Caco-2 (cell line): ENCODE results near the gene MFNG. TPM values are rescaled to one million over a fixed set of nuclear protein-coding genes. Genes with fewer than 3 reads are reported as not detected.
"Not testable (repeated sequence)": the region's sequence is repeated elsewhere in the genome, so short reads cannot be mapped to it uniquely, and the experiment has no call there.

Experiments used
- BruUV-seq: library from RNA; stranded (reverse); fragments of 400-500 nt; replicated peaks from 2 replicates; lab custom pipeline; 2021; lab: Mats Ljungman, UMichigan
- CTCF ChIA-PET: fragments of 300-600 bp; sonication (Branson Sonifier 250); formaldehyde crosslinking; loops from one replicate; lab custom pipeline; 2022; ENCODE audit warnings: antibody characterized with exemption; lab: Charles Lee
- POLR2A ChIA-PET: fragments of 300-600 bp; sonication (Branson Sonifier 250); formaldehyde crosslinking; loops from one replicate; lab custom pipeline; 2022; ENCODE audit warnings: antibody characterized with exemption; lab: Charles Lee
- DNase-seq, 2 experiments: peaks; one replicate each; pipeline versions ENCODE4 v3.0.0 to v3.0.0-alpha.2; 2020 to 2022
- H3K27me3 ChIP-seq: replicated peaks from 2 replicates; pipeline ENCODE4 v1.6.0; 2011; ENCODE audit warnings: low read length; ENCODE audit not compliant: control insufficient read depth, insufficient read depth
- H3K36me3 ChIP-seq: 2 replicates; pipeline ENCODE4 v1.5.1; 2011; ENCODE audit warnings: low read length; ENCODE audit not compliant: control insufficient read depth, insufficient read depth
- H3K4me1 ChIP-seq: fragments of 250-450 bp; sonication (Bioruptor Pico); 2 replicates; pipeline ENCODE4 v1.5.1; 2020; ENCODE audit warnings: mild to moderate bottlenecking
- H3K4me3 ChIP-seq: 2 replicates; pipeline ENCODE4 v1.5.1; 2011; ENCODE audit warnings: low read depth, mild to moderate bottlenecking, control low read depth, low read length
- H3K9me3 ChIP-seq: fragments of 250-450 bp; sonication (Bioruptor Pico); 2 replicates; pipeline ENCODE4 v1.5.1; 2020; ENCODE audit warnings: mild to moderate bottlenecking, moderate library complexity
- H3K27ac Mint-ChIP-seq: one replicate; pipeline ENCODE4 v1.8.0; 2022; ENCODE audit warnings: mixed read lengths; ENCODE audit not compliant: unreplicated experiment
- H3K27me3 Mint-ChIP-seq: one replicate; pipeline ENCODE4 v1.8.0; 2022; ENCODE audit warnings: mixed read lengths; ENCODE audit not compliant: insufficient read depth, unreplicated experiment
- H3K36me3 Mint-ChIP-seq: one replicate; pipeline ENCODE4 v1.8.0; 2022; ENCODE audit warnings: mild to moderate bottlenecking, mixed read lengths; ENCODE audit not compliant: insufficient read depth, unreplicated experiment
- H3K4me1 Mint-ChIP-seq: one replicate; pipeline ENCODE4 v1.8.0; 2022; ENCODE audit warnings: low read depth, mixed read lengths; ENCODE audit not compliant: unreplicated experiment
- H3K4me3 Mint-ChIP-seq: one replicate; pipeline ENCODE4 v1.8.0; 2022; ENCODE audit warnings: mild to moderate bottlenecking, moderate library complexity, mixed read lengths; ENCODE audit not compliant: unreplicated experiment
- H3K9me3 Mint-ChIP-seq: one replicate; pipeline ENCODE4 v1.8.0; 2022; ENCODE audit warnings: mixed read lengths; ENCODE audit not compliant: unreplicated experiment
- intact Hi-C: fragments of 100-400 bp; cut with micrococcal nuclease; formaldehyde crosslinking; loops from one replicate; pipeline ENCODE4 v1.10.0; 2022; ENCODE audit not compliant: unreplicated experiment
- total RNA-seq: library from RNA; stranded (reverse); gene quantifications from 2 replicates; pipeline ENCODE4 v1.2.3, GENCODE V29; 2022
- TF ChIP-seq, protein P1 (sequence below), 2 experiments: fragments of 200-600 bp in 1 of 2; IDR thresholded peaks; 1 replicate in 1 of 2; 2 replicates in 1 of 2; pipeline versions ENCODE4 v1.5.1 to v1.8.0; 2011 to 2022; ENCODE audit warnings: antibody characterized with exemption in 1 of 2, control low read depth in 1 of 2, inconsistent platforms in 1 of 2, low read depth in 1 of 2, low read length in 1 of 2, mild to moderate bottlenecking in 1 of 2, moderate library complexity in 1 of 2; ENCODE audit not compliant: insufficient read depth in 1 of 2, severe bottlenecking in 1 of 2, unreplicated experiment in 1 of 2

Gene MFNG
- total RNA-seq, 1 experiment from 2014 or later, result 3.6 TPM

GRCh38 chr22:37533995-37534394 lies 47.8 kb upstream of the MFNG start:
- TF ChIP-seq, protein P1, sequence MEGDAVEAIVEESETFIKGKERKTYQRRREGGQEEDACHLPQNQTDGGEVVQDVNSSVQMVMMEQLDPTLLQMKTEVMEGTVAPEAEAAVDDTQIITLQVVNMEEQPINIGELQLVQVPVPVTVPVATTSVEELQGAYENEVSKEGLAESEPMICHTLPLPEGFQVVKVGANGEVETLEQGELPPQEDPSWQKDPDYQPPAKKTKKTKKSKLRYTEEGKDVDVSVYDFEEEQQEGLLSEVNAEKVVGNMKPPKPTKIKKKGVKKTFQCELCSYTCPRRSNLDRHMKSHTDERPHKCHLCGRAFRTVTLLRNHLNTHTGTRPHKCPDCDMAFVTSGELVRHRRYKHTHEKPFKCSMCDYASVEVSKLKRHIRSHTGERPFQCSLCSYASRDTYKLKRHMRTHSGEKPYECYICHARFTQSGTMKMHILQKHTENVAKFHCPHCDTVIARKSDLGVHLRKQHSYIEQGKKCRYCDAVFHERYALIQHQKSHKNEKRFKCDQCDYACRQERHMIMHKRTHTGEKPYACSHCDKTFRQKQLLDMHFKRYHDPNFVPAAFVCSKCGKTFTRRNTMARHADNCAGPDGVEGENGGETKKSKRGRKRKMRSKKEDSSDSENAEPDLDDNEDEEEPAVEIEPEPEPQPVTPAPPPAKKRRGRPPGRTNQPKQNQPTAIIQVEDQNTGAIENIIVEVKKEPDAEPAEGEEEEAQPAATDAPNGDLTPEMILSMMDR (IDR thresholded peaks at IDR 0.05; ENCODE audit: insufficient read depth in 1 of 2, low read depth in 1 of 2, low read length in 1 of 2, severe bottlenecking in 1 of 2, unreplicated experiment in 1 of 2), result no peak
- Histone ChIP-seq H3K36me3 (no peaks in the 10 kb centered on the region), H3K4me3 (no peak overlapping the region), H3K9me3 (no peaks in the 10 kb centered on the region), H3K4me1 (peaks cover 1% of the 10 kb centered on the region), H3K27me3 (no peaks in the 10 kb centered on the region)
- no peaks in the 10 kb centered on the region for H3K27me3 Mint-ChIP-seq
- CTCF ChIA-PET, result interaction anchor here (0.8 kb wide), 1 partner anchor 58 kb away, joined by 3 read pairs; no protein-coding TSS in a partner anchor
- no peaks in the 10 kb centered on the region for H3K36me3 Mint-ChIP-seq
- POLR2A ChIA-PET, result no interaction called here
- DNase-seq, result no peak
- no peaks in the 10 kb centered on the region for H3K9me3 Mint-ChIP-seq
- intact Hi-C loops, result no loop called here
- no TSS peak for BruUV-seq
- no peak overlapping the region for H3K4me3 Mint-ChIP-seq
- peaks cover 5% of the 10 kb centered on the region for H3K4me1 Mint-ChIP-seq
- H3K27ac Mint-ChIP-seq, result no peak overlapping the region

DNA sequence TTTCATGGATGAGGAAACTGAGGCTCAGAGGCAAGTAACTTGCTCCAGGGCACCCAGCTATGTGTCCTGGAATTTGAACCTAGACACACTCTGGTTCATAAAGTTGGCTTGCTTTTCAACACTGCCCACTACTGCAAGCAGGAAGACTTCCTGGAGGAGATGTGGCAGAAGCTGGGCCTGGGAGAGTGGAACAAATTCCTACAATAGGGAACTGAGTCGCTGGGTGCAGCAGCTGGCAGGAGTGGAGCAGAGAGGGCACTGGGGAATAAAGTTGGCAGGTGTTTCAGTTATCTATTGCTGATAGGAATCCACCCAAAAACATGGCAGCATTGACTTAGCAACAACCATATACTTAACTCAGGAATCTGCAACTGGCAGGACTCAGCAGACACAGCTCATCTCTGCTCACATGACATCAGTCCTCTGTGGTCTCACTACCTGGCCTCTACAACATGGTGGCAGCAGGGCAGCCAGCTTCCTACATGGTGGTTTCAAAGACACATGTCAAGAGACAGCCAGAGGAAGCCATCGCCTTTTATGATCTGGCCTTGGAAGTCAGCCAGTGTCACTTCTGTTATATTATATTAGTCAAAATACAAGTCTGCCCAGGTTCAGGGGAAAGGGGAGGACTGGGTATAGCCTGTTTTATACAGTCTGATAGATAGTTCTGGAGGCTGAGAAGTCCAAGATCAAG lies 43.6 kb upstream of the MFNG start:
- ChIA-PET CTCF (interaction anchor here (0.6 to 0.9 kb wide), 2 partner anchors 20 to 330 kb away, joined by 3 read pairs; no protein-coding TSS in a partner anchor), POLR2A (interaction anchor here (0.6 kb wide), 1 partner anchor 70 kb away, joined by 6 read pairs; no protein-coding TSS in a partner anchor)
- H3K9me3 ChIP-seq, result no peaks in the 10 kb centered on the region
- H3K36me3 Mint-ChIP-seq, result no peaks in the 10 kb centered on the region
- no peak overlapping the region for H3K27ac Mint-ChIP-seq
- TF ChIP-seq, protein P1 (IDR thresholded peaks at IDR 0.05; ENCODE audit: insufficient read depth in 1 of 2, low read depth in 1 of 2, low read length in 1 of 2, severe bottlenecking in 1 of 2, unreplicated experiment in 1 of 2), result no peak
- no peaks in the 10 kb centered on the region for H3K27me3 Mint-ChIP-seq
- peaks cover 7% of the 10 kb centered on the region for H3K4me1 Mint-ChIP-seq
- no peak overlapping the region for H3K4me3 Mint-ChIP-seq
- H3K4me1 ChIP-seq, result peaks cover 15% of the 10 kb centered on the region
- no peaks in the 10 kb centered on the region for H3K9me3 Mint-ChIP-seq
- no peak for DNase-seq
- intact Hi-C loops, result no loop called here
- no peaks in the 10 kb centered on the region for H3K27me3 ChIP-seq
- H3K36me3 ChIP-seq, result no peaks in the 10 kb centered on the region
- no TSS peak for BruUV-seq
- no peak overlapping the region for H3K4me3 ChIP-seq

DNA sequence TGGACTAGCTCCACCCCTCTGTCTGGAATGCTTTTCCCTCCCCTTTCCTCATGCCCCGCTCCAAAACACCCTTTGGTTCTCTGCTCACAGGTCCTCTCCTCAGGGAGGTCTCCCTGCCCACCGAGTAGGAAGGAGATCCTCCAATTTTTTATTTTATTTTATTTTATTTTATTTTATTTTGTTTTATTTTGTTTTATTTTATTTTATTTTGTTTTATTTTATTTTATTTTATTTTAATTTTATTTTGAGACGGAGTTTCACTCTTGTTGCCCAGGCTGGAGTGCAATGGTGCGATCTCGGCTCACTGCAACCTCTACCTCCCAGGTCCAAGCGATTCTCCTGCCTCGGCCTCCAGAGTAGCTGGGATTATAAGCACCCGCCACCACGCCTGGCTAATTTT lies 41.8 kb upstream of the MFNG start:
- H3K27me3 ChIP-seq, result not testable (repeated sequence)
- CTCF ChIA-PET, result interaction anchor here (0.5 to 1.0 kb wide), 3 partner anchors 26 to 346 kb away, joined by 3 to 5 read pairs (median 5); no protein-coding TSS in a partner anchor

DNA sequence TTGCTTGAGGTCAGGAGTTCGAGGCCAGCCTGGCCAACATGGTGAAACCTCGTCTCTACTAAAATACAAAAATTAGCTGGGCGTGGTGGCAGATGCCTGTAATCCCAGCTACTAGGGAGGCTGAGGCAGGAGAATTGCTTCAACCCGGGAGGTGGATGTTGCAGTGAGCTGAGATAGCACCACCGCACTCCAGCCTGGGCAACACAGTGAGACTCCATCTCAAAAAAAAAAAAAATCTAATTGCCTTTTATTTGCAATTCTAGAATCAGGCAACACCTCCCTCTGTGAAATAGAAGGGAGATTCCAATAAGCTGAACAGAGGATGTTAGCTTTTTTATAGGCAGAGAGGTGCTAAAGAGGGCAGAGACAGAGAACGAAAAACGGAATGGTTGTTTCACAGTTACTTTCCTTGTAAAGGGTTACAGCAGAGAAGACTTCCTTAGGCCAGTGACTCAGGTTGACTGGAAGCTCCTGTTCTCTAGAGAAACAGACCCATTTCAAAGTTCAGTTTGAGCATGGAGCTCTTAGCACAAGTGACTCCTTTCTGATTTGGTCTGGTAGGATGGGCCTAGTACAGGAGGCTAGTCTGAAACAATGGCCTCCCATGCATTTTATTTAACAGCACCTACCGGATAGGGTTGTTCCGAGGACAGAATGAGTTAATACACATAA lies 41.0 kb upstream of the MFNG start:
- ChIA-PET CTCF (interaction anchor here (0.5 to 1.0 kb wide), 2 partner anchors 25 to 347 kb away, joined by 3 to 5 read pairs; no protein-coding TSS in a partner anchor), POLR2A (interaction anchor here (0.8 kb wide), 1 partner anchor 15 kb away, joined by 4 read pairs; no protein-coding TSS in a partner anchor)
- H3K9me3 Mint-ChIP-seq, DNase-seq, H3K27me3 Mint-ChIP-seq, H3K36me3 Mint-ChIP-seq, H3K36me3 ChIP-seq, H3K27me3 ChIP-seq, H3K27ac Mint-ChIP-seq, intact Hi-C loops, H3K4me3 ChIP-seq, H3K4me3 Mint-ChIP-seq, H3K9me3 ChIP-seq, BruUV-seq: not testable (repeated sequence)
- peaks cover 20% of the 10 kb centered on the region for H3K4me1 ChIP-seq
- H3K4me1 Mint-ChIP-seq, result peaks cover 12% of the 10 kb centered on the region

More for the DNA sequence above, 41.8 kb upstream of the MFNG start:
- H3K4me3 ChIP-seq, H3K36me3 ChIP-seq, H3K4me1 Mint-ChIP-seq, DNase-seq, H3K9me3 Mint-ChIP-seq, H3K4me3 Mint-ChIP-seq, intact Hi-C loops, H3K9me3 ChIP-seq, POLR2A ChIA-PET, H3K27ac Mint-ChIP-seq, BruUV-seq, H3K27me3 Mint-ChIP-seq, H3K36me3 Mint-ChIP-seq: not testable (repeated sequence)
- H3K4me1 ChIP-seq, result peaks cover 20% of the 10 kb centered on the region
